ENCODE measurements around the gene MXD1.

The MXD1 gene

GRCh38 chr2:69954084-69954483 lies 39.2 kb downstream of the MXD1 start:
- DNase-seq (ENCODE audit: low read depth in 2 of 2) = no peak

GRCh38 chr2:69955029-69955428 lies 40.1 kb downstream of the MXD1 start:
- no peak for DNase-seq (ENCODE audit: low read depth in 2 of 2)

GRCh38 chr2:69956475-69956979 lies 41.6 kb downstream of the MXD1 start:
- DNase-seq (ENCODE audit: low read depth in 2 of 2) = no peak

- DNase-seq (ENCODE audit: low read depth in 2 of 2) = no peak
Observed at GRCh38 chr2:69957965-69958364, 43.1 kb downstream of the MXD1 start.

GRCh38 chr2:69958480-69958879 lies 43.6 kb downstream of the MXD1 start:
- no peak for DNase-seq (ENCODE audit: low read depth in 2 of 2)

- no peak for DNase-seq (ENCODE audit: low read depth in 2 of 2)
Observed at GRCh38 chr2:69959425-69959824, 44.5 kb downstream of the MXD1 start.

- DNase-seq (ENCODE audit: low read depth in 2 of 2) = no peak
Observed at GRCh38 chr2:69960821-69961220, 45.9 kb downstream of the MXD1 start.

GRCh38 chr2:69961496-69961895 lies 46.6 kb downstream of the MXD1 start, which contains the start of gene ASPRV1:
ASPRV1 (minus strand) TSS chr2:69961631; CDS start chr2:69961436, 195 bp downstream.
- DNase-seq (ENCODE audit: low read depth in 2 of 2) = no peak

- DNase-seq (ENCODE audit: low read depth in 2 of 2) = no peak
Observed at GRCh38 chr2:69962986-69963730, 48.2 kb downstream of the MXD1 start.

GRCh38 chr2:69964353-69964841 lies 49.5 kb downstream of the MXD1 start:
- DNase-seq (ENCODE audit: low read depth in 2 of 2) = no peak

GRCh38 chr2:69965756-69966445 lies 51.0 kb downstream of the MXD1 start:
- DNase-seq (ENCODE audit: low read depth in 2 of 2) = no peak

GRCh38 chr2:69966496-69966895 lies 51.6 kb downstream of the MXD1 start:
- no peak for DNase-seq (ENCODE audit: low read depth in 2 of 2)

GRCh38 chr2:69968609-69969008 lies 53.7 kb downstream of the MXD1 start:
- DNase-seq (ENCODE audit: low read depth in 2 of 2) = no peak

GRCh38 chr2:69969126-69969983 lies 54.4 kb downstream of the MXD1 start:
- DNase-seq (ENCODE audit: low read depth in 2 of 2) = no peak

- no peak for DNase-seq (ENCODE audit: low read depth in 2 of 2)
Observed at GRCh38 chr2:69969991-69970390, 55.1 kb downstream of the MXD1 start.

GRCh38 chr2:69972822-69973221 lies 57.9 kb downstream of the MXD1 start:
- no peak for DNase-seq (ENCODE audit: low read depth in 2 of 2)

- no peak for DNase-seq (ENCODE audit: low read depth in 2 of 2)
Observed at GRCh38 chr2:69973335-69973735, 58.4 kb downstream of the MXD1 start.

GRCh38 chr2:69975136-69975852 lies 60.4 kb downstream of the MXD1 start:
- DNase-seq (ENCODE audit: low read depth in 2 of 2) = no peak

- no peak for DNase-seq (ENCODE audit: low read depth in 2 of 2)
Observed at GRCh38 chr2:69975853-69976462, 61.0 kb downstream of the MXD1 start.

GRCh38 chr2:69977186-69977585 lies 62.3 kb downstream of the MXD1 start:
- no peak for DNase-seq (ENCODE audit: low read depth in 2 of 2)

Measured in stimulated activated CD8-positive, alpha-beta memory T cell treated with anti-CD3 and anti-CD28 coated beads, Interleukin-15, amount 100 ng/mL, for 4 hours (primary cell).